Measurements from ENCODE around the gene PEX13.
"Not testable (repeated sequence)": the region's sequence is repeated elsewhere in the genome, so short reads cannot be mapped to it uniquely, and the experiment has no call there.

Gene PEX13, protein sequence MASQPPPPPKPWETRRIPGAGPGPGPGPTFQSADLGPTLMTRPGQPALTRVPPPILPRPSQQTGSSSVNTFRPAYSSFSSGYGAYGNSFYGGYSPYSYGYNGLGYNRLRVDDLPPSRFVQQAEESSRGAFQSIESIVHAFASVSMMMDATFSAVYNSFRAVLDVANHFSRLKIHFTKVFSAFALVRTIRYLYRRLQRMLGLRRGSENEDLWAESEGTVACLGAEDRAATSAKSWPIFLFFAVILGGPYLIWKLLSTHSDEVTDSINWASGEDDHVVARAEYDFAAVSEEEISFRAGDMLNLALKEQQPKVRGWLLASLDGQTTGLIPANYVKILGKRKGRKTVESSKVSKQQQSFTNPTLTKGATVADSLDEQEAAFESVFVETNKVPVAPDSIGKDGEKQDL

DNA sequence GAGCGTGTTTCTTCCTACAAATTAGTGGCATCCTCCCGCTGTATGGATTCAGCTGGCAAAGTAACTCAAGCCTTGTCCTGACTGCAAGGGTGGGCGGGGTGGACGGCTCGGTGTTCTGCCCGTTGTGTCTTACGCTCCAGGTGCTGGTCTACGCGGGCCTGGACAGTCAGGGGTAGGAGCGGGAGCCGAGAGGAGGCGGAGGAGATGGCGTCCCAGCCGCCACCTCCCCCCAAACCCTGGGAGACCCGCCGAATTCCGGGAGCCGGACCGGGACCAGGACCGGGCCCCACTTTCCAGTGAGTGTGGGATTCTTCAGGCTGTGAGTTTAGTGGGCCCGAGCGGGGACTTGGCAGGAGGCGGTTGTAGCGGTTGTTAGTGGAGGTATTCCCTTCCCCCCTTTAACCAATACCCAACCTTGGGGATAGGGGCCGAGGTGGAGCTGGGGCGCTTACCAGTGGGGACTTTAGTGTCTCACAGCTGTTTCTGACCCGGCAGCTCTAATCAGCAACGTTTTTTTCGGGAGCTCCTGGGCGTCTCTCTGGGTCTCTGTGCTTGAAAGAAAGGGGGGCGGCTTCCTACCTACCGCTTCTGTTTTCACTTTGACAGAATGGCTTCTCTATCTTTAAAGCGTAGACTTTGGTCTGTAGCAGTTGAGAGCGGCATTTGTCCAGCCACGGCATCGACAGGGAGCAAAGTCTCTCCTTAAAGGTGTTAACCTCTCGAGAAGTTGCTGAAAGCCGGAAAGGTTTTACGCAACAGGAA, at the start of gene PEX13, which contains the start of gene PUS10:
Gene PEX13 (plus strand): TSS at position 165 of the 762 bp plus-strand sequence. CDS start 40 bp downstream, at position 205.
Gene PUS10 (minus strand): TSS at position 700 of the 762 bp plus-strand sequence. CDS start 6,365 bp downstream, outside the sequence.
- DNase-seq (ENCODE audit: low read depth): peak; percentile 53

DNA sequence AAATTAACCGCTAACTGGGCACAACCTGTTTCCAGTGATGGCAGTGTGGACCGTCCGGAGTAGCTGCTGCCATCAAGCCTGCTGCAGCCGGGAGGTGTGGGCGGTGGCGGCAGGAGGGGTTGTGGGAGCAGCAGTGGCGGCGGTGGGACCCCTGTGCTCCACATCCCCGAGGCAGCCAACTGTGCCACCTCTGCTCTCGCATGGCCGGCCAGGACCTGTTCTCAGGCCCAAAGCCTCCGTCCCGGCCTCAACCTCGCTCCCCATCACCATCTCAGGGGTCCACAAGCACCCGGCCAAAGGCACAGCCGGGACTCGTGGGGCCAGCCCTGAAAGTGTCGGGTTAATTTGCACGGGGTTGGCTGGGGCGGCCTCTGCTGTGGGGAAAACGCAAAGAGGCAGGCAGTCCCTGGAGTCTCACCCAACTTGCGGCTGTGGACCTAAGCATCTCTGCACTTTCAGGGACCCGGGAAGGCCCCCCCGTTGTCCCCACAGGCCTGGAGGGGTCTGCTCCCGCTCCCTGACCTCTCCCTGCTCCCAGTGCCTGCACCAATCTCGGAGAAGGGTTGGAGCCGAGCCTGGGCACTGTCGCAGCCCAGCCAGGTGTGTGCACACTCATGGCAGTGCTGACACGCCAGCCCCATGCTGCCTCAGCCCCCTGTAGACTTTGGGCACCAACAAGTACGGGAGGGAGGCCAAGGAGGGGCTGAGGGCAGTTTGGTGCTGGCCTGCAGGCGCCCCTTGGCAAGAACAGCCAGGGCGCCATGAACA, 44.4 kb upstream of the PEX13 start:
- no peak for DNase-seq (ENCODE audit: low read depth)

DNA sequence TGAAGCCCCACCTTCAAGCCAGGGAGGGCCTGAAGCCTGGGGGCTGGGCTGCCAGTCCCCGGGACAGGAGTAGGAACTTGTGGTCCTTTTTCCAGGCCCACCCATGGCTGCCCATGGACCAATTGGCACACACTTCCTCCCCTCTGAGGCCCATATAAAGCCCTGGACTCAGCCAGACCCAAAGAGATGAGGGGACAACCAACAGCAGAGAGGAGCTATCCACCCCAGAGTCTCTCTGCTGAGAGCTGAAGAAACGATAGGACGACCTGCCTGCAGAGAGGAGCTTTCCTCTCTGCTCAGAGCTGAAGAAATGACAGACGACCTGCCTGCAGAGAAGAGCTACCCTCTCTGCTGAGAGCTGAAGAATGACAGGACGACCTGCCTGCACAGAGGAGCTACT, 43.8 kb upstream of the PEX13 start:
- no peak for DNase-seq (ENCODE audit: low read depth)

DNA sequence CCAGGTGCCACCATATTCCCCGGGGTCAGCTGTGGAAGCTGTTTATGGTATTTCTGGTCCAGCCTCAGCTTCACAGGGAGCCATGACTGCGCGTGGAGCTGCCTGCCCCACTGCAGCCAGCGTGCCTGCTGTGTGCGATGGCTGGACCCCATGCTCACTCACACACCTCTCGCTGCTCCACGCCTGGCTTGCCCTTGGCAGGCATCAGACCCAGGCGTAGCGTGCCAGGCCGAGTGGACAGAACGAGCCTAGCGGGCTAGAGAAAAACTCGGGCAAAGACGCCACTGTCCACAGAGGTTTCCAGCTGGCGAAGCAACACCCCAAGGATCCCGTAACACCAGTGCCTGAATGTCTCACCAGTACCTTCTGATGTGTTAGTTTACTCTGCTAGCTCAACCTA, 42.9 kb upstream of the PEX13 start:
- DNase-seq (ENCODE audit: low read depth): no peak

DNA sequence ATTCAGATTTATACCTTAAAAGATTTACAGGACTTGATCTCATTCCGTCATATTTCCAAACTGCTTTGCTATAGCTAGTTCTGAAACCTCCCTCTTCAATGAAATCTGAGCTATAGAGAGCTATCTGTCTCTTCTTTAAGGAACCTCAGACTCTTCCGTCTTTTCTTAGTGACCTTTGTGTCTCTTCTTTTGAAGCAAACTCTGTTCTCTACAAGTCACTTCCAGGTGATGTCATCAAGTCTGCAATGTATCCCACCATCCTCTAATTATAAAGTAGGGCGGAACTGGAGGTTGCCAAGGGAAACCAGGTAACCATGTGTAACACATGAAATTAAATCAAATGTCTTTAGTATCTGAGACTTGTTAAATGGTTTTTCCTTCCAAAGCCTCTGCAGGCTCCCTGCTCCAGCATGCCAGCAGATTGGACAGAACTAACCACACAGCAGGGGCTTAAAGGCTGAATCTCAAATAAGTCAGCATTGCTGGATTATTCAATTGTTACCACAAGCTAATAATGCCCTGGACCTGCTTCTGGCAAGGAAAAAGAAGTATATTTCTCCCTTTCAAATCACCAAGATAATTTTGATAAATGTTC, 41.2 kb upstream of the PEX13 start:
- DNase-seq (ENCODE audit: low read depth): no peak

DNA sequence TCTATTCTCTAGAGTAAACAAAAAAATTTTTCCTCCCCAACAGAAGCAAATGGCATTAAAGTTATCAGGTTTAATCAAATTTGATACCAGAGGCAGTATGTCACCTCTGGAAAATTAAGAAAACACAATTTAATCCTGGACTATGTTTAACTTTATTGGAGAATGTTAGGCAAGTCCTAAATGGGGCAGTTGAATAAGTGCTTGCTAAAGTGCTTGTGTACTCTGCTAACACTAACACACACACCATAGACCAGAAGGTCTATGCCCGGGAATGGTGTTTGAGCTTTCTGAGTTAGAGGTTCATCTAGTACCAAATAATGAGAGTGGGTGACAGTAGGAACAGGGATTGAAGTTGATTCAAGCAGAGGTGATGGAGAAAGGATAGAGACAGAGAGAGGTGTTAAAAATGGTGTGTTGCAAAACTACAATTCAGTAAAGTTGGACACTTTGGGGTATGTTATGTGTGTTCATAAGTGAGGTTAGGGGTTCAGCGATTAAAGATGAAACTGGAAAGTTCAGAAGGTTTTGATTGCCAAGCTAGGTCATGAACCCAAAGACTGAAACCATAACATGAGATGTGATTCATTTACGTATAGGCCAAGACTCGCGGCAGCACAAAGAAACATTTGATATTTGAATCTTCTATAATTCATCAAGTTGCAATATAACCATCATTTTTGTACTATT, 40.5 kb upstream of the PEX13 start:
- no peak for DNase-seq (ENCODE audit: low read depth)

DNA sequence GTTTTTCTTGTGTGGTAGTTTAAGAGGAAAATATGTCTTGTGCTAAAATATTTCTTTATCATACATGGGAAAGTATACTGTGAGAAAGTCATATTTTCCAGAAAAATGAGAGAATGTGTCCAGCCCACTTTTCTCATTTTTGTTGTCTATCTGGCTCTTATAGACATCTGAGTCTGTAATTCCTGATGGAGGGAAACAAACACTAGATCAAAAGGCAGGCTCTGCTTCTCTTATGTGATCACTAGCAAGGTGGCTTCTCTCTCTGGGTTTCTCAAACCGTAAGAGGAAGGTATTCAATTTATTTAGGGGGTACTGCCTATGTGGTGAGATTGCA, 40.0 kb upstream of the PEX13 start:
- no peak for DNase-seq (ENCODE audit: low read depth)

DNA sequence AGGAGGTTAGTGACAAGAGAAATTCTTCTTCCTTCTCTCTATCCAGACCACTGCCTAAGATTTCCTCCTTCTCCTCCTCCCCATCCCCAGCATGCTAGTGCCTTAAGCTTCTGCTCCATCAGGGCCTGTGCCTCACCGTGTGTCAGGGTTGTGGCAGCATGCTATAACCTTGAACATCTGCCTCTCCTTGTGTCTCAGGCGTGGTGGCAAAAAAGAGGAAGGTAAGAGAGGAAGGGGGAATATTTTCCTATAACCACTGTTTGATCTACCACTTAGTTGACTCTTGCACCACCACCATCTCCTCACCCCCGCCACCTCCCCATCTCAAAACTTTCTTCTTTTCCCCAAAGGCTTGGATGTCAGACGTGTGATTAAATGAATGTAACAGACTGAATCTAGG, 38.3 kb upstream of the PEX13 start:
- no peak for DNase-seq (ENCODE audit: low read depth)

DNA sequence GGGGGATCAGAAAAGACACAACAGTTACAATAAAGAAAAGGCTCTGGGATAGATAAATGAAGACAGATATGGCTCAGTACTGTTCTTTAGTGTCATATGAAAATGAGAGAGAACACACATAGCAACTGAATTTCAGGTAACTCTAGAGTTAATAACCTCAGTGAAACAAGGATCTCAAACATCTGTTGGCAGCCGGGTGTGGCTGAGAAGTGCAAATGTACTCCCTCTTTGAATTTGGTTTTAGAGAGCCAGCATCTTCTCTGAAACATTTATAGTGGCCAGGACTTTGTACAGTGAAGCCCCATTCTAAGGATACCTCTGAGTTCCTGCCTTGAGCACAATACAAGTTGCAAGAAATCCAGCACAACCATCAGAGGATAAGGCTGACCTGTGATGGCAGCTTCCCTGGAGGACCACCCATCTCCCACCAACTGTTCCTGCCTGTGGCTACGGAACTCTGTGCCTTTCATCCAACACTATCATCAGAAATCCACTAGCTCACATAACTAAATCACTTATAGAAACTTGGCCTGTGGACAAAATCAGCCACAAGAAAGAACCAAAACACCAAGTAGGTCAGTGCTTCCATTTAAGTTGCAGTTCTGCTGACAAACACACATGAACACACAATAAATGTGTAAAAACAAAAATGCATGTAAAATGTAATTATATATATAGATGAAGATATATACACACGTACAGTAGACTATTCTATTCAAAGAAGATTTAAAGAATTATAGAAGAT, 37.3 kb upstream of the PEX13 start:
- DNase-seq (ENCODE audit: low read depth): no peak

DNA sequence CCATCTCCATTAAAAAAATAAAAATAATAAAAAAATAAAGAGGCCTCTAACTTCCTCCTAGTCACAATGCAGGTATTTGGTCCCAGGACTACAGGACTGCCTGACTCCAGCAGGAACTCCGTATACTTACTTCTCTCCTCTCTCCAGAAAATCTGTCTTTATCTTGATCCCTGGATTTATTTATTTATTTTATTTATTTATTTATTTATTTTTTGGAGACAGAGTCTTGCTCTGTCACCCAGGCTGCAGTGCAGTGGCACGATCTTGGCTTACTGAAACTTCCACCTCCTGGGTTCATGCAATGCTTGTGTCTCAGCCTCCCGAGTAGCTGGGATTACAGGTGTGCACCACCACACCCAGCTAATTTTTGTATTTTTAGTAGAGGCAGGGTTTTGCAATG, 35.5 kb upstream of the PEX13 start:
- DNase-seq (ENCODE audit: low read depth): not testable (repeated sequence)

DNA sequence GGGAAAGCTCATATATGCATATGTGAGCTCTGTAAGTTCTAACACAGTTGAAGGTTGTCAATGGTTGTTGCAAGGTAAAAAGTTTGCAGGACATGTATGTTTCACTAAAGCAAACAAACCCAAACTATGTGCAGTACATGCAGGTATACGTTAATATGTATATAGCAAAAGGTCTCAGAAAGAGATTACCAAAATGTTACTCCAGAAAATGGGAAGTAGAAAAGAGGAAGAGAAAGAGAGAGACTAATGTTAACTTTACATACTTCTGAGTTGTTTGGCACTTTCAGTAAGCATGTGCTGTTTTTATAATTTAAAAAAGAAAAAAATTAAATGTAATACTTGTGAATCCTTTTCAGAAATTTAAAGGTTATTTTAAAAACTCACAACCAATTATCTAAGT, 32.8 kb upstream of the PEX13 start:
- DNase-seq (ENCODE audit: low read depth): no peak

DNA sequence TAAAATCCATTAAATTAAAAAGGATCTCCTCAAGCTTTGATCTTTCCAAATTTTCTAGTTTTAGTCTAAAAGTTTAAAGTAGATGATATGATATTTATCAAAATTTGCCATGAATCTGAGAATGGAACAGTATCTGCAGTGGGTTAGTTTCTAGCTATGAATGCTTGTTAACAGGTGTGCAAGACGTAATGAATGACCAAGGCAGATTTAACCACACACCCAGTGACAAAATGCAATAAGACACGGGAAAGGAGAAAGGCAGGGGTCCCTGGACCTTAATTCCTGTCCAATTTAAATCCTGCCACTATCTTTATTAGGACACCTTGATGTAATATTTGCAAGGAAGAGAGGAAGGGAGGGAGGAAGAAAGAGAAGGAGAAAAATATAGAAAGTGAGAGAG, 30.5 kb upstream of the PEX13 start:
- DNase-seq (ENCODE audit: low read depth): no peak

DNA sequence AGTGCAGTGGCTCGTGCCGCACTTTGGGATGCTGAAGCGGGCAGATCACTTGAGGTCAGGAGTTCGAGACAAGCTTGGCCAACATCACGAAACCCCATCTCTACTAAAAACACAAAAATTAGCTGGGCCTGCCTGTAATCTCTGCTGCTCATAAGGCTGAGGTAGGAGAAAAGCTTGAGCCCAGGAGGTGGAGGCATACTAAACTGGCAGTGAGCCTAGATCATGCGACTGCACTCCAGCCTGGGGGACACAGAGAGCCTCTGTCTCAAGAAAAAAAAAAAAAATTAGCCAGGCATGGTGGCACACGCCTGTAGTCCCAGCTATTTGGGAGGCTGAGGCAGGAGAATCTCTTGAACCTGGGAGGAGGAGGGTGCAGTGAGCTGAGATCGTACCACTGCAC, 29.9 kb upstream of the PEX13 start:
- not testable (repeated sequence) for DNase-seq (ENCODE audit: low read depth)

DNA sequence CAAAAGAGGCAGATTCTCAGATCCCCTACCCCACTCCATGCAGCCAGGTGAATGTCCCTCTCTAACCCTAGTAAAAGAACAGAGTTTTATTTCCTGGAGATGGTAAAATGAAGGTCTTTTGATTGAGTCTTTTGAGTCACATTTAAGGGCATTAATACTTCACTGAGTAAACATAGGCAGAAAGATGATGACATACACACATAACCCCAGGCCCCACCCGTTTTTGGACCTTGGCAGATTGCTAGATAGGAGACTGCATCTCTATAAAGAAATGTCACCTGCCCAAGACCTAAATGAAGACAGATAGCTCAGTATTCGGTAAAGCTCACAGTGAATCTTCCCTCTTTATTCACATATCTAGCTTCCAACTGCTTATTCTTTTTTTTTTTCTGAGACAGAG, 28.3 kb upstream of the PEX13 start:
- no peak for DNase-seq (ENCODE audit: low read depth)

DNA sequence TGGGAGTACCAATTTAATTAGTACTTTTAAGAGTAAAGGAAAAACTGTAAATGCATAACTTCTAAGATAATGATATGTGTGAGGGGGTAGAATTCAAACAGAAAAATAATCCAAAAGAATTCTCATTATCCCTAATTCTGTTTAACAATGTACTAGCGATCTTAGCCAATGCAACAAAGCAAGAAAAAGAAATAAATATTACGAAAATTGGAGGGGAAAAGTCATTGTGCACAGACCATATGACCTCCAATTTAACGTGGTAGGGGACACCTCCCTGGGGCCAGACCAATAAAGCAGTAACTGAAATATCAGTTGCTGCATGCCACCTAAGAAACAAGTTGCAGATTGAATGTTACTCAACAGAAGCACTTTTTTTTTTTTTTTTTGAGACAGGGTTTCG, 25.9 kb upstream of the PEX13 start:
- no peak for DNase-seq (ENCODE audit: low read depth)

DNA sequence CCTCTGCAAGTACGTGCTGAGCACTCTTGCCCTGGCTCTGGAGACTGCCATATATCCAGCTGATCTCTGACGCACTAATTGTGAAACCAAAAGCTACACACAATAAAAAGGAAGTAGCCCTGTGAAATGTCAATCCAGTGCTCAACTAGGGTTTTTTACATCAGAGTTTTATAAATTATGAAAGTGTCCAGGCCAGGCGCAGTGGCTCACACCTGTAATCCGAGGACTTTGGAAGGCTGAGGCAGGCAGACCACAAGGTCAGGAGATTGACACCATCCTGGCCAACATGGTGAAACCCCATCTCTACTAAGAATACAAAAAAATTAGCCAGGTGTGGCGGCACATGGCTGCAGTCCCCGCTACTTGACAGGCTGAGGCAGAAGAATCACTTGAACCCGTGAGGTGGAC, 24.5 kb upstream of the PEX13 start:
- no peak for DNase-seq (ENCODE audit: low read depth)

DNA sequence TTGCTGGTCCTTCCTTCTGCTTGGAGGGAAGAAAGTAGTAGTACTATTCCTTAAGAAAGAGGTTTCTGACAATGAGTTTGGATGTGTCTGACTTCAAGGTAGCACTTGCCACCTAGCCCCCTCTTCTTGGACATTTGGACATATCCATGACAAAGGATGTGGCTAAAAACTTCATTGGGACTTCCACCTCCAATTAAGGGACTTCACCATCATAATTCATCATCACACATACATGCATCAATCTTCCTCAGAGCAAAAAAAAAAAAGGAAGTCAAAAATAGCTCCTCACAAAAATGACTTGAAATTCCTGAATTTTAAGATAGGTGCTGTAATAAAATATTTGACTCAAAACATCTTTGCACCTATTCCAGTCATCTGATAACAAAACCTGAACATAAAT, 23.4 kb upstream of the PEX13 start:
- no peak for DNase-seq (ENCODE audit: low read depth)

DNA sequence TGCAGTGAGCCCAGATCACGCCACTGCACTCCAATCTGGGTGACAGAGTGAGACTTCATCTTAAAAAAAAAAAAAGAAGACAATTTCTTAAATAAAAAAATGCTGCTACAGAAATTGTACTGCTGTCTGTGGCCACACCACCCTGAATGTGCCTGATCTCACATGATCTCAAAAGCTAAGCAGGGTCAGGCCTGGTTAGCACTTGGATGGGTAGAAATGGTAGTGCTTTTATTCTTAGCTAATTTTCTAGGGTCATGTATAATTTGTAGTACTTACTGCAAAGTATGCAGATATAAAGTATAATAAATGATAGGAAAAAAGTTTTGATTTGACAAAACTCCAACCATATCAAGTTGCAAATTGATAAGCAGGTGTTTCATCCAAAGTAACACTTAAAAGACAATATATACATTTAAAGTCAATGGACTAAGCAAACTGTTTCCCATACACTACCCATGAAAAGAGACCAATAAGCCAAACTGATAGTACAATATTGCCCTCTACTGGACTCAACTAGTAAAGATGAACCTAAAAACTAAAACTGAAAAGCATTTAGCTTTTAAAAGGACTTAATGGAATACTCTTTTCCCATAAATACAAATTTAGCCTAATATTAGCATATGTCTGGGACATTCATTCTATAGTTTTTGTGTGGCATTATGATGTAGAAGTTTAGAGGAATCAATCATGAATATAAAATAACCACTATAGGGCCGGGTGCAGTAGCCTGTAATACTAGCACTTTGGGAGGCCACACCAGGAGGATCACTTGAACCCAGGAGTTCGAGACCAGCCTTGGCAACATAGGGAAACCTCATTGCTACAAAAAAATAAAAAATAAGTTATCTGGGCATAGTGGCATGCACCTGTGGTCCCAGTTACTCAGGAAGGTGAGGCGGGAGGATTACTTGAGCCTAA, 18.6 kb upstream of the PEX13 start:
- no peak for DNase-seq (ENCODE audit: low read depth)

DNA sequence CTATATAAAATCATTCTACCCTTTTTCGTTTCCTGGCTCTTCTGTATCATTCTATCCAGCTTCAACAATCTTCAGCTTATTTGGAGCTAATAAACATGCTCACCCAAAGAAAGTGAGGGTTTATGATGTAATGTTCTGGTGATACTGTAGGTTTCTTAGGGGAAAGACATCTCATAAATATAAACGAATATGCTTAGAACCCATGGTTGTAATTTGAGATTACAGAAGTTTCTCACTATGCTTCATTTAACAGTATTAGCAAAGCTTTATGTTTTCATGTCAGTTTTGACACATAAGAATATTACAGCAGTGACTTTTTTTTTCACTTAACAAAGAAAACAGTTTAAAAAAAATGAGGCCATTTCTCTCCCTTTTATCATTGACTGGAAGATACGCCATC, 11.8 kb upstream of the PEX13 start:
- no peak for DNase-seq (ENCODE audit: low read depth)

All from activated T-cell treated with anti-CD3 and anti-CD28 coated beads for 24 hours (primary cell).